Left lung (tissue), 10 donors: ENCODE measurements around the gene EML4. TPM values are rescaled to one million over a fixed set of nuclear protein-coding genes. Genes with fewer than 3 reads are reported as not detected.
A peak's percentile ranks its signal among the peaks of the same experiment; 100 is the strongest.

Experiments used
- ATAC-seq: fragments of 200-7000 bp; cut with Tn5 transposase; one replicate; pipeline ENCODE4 v1.9.1; 2020; ENCODE audit warnings: moderate library complexity
- DNase-seq, 4 donors: peaks; one replicate each; pipeline ENCODE4 v3.0.0-alpha.2; 2013 to 2020
- H3K27ac ChIP-seq, 2 donors: fragments of 200-600 bp; sonication (generic) in 1 of 2; one replicate each; pipeline versions ENCODE4 v1.5.0 to v1.8.0; 2020 to 2021
- H3K27me3 ChIP-seq, 2 donors: fragments of 200-600 bp; sonication (generic) in 1 of 2; one replicate each; pipeline versions ENCODE4 v1.5.0 to v1.8.0; 2020 to 2021
- H3K36me3 ChIP-seq, 2 donors: fragments of 200-600 bp; sonication (generic) in 1 of 2; one replicate each; pipeline versions ENCODE4 v1.5.0 to v1.8.0; 2020 to 2021
- H3K4me1 ChIP-seq, 2 donors: fragments of 200-600 bp; one replicate each; pipeline ENCODE4 v1.8.0; 2021
- H3K4me3 ChIP-seq, 2 donors: fragments of 200-600 bp; sonication (generic) in 1 of 2; one replicate each; pipeline versions ENCODE4 v1.5.0 to v1.8.0; 2020 to 2021; ENCODE audit warnings: mild to moderate bottlenecking in 1 of 2
- H3K9me3 ChIP-seq, 2 donors: fragments of 200-600 bp; sonication (generic) in 1 of 2; one replicate each; pipeline versions ENCODE4 v1.5.0 to v1.8.0; 2020 to 2021
- intact Hi-C, 2 donors: fragments of 100-400 bp; cut with DNase I; formaldehyde crosslinking; loops; one replicate each; pipeline versions ENCODE4 v1.11.2 to v1.14.2; 2022
- polyA plus RNA-seq, 6 donors: library from polyadenylated mRNA; unstranded; fragments of 120-200 nt; gene quantifications; one replicate each; pipeline ENCODE4 v1.2.1, GENCODE V29; 2013; ENCODE audit not compliant: insufficient read length in 6 of 6
- total RNA-seq, 2 donors: library from RNA; stranded (reverse); fragmentation: NEBNext Ultra II Directional; extraction: Animal tissue kit (Norgen Biotek cat#: 25700); gene quantifications; one replicate each; pipeline ENCODE4 v1.2.1, GENCODE V29; 2021
- TF ChIP-seq, protein P1 (sequence below), 2 donors: fragments of 200-600 bp; sonication (generic) in 1 of 2; IDR thresholded peaks; one replicate each; pipeline versions ENCODE4 v1.5.0 to v1.8.0; 2021; ENCODE audit warnings: antibody characterized with exemption in 2 of 2
- donor health status: DM: no; HTN: yes; CAD: no.
- donor health status: DM: no; HTN: no; CAD: no.

Gene EML4
- total and polyA plus RNA-seq, 8 donors, result 77.5 to 110 (median 89.5) TPM

DNA sequence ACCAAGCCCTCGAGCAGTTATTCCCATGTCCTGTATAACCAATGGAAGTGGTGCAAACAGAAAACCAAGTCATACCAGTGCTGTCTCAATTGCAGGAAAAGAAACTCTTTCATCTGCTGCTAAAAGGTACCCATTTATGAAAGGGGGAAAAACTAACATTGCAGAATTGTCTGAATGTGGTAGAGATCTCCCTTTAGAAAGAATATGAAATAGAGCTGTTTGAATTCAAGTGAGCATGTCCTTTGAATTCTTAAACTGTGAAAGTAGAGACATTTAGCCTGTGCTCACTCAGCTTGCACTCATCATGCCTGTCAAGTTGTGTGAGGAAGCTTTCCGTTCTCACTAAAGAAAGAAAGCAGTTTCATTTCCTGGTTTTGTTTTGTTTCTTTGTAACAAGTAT, 87.4 kb downstream of the EML4 start:
- TF ChIP-seq, protein P1, sequence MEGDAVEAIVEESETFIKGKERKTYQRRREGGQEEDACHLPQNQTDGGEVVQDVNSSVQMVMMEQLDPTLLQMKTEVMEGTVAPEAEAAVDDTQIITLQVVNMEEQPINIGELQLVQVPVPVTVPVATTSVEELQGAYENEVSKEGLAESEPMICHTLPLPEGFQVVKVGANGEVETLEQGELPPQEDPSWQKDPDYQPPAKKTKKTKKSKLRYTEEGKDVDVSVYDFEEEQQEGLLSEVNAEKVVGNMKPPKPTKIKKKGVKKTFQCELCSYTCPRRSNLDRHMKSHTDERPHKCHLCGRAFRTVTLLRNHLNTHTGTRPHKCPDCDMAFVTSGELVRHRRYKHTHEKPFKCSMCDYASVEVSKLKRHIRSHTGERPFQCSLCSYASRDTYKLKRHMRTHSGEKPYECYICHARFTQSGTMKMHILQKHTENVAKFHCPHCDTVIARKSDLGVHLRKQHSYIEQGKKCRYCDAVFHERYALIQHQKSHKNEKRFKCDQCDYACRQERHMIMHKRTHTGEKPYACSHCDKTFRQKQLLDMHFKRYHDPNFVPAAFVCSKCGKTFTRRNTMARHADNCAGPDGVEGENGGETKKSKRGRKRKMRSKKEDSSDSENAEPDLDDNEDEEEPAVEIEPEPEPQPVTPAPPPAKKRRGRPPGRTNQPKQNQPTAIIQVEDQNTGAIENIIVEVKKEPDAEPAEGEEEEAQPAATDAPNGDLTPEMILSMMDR (IDR thresholded peaks at IDR 0.05), result no peak
- peak; percentile 36 for ATAC-seq
- Histone ChIP-seq H3K27ac (no peak overlapping the region), H3K36me3 (peaks cover 0 to 21% of the 10 kb centered on the region in 2 donors), H3K4me3 (no peak overlapping the region), H3K9me3 (no peaks in the 10 kb centered on the region), H3K27me3 (no peaks in the 10 kb centered on the region), H3K4me1 (peaks cover 0 to 26% of the 10 kb centered on the region in 2 donors)
- peak in 1 of 4 donors; percentile 73 for DNase-seq
- intact Hi-C loops, result no loop called here

DNA sequence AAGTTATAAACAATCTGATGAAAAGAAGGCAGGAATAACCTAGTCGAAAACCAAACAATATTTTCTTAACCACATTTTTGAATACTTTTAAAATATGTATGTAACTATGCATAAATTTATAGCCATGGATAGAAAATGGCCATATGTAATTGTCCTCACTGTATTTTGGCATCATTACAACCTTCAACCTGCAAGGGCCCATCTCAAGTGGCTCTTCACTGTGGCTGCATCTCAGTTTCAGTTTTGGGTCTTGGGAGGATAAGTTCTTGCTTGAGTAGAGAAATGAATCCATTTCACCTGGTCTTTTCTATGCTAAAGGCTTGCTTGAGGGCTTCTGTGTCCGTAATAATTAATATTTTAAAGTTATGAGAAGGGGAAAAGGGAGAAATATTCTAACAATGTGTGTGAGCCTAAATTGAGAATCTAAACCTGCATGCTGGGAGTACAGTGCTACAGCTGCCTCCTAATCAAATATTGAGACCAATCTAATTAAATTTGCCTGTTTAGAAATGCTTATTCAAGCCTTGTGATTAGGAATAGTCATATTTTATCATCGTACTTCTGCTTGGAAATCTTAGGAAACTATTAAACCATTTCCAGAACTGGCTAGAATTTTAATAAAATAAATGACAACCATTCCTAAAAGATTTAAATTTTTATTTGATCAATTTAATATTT, 92.5 kb downstream of the EML4 start:
- Histone ChIP-seq H3K36me3 (peaks cover 0 to 62% of the 10 kb centered on the region in 2 donors), H3K27me3 (no peaks in the 10 kb centered on the region), H3K9me3 (no peaks in the 10 kb centered on the region), H3K27ac (no peak overlapping the region), H3K4me1 (peaks cover 0 to 3% of the 10 kb centered on the region in 2 donors), H3K4me3 (no peak overlapping the region)
- TF ChIP-seq, protein P1 (IDR thresholded peaks at IDR 0.05), result no peak
- peak; percentile 52 for ATAC-seq
- intact Hi-C loops, result no loop called here
- no peak for DNase-seq

DNA sequence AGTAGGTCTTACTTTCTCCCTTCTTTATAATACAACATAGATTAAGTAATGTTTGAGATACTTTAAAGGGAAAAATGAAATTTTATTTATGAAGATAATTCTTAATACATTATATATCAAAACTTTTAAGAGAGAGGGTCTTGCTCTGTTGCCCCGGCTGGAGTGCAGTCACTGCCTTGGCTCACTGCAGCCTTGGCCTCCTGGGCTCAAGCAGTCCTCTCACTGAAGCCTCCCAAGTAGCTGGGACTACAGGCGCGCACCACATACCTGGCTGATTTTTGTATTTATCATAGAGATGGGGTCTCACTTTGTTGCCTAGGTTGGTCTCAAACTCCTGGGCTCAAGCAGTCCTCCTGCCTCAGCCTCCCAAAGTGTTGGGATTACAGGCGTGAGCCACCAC, 97.1 kb downstream of the EML4 start:
- DNase-seq (no peak), ATAC-seq (no peak)
- no peaks in the 10 kb centered on the region for H3K27me3 ChIP-seq
- TF ChIP-seq, protein P1 (IDR thresholded peaks at IDR 0.05), result no peak
- no peak overlapping the region for H3K4me3 ChIP-seq
- peaks cover 0 to 47% of the 10 kb centered on the region in 2 donors for H3K36me3 ChIP-seq
- H3K27ac ChIP-seq, result no peak overlapping the region
- H3K9me3 ChIP-seq, result no peaks in the 10 kb centered on the region
- intact Hi-C loops, result no loop called here
- H3K4me1 ChIP-seq, result peaks cover 0 to 9% of the 10 kb centered on the region in 2 donors

DNA sequence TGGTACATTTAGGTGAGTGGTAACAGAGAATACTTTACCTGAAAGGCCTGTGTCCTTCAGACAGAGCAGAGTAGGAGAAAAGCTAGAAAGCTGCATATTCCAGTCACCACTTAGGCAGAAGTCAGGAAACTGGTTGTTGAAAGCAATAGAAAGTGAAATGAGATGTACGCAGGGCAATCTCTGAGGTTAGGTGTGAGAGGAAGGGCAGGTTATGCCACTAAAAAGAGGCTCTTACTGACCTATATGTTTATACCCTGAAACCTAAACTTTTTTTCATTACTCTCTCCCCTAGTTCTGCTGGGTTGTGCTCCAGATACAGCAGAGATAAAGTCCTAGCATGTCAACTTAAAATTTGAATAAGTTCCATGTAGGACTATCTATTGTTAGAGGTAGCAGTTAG, 98.4 kb downstream of the EML4 start:
- DNase-seq, result no peak
- H3K36me3 ChIP-seq, result peaks cover 0 to 34% of the 10 kb centered on the region in 2 donors
- H3K9me3 ChIP-seq, result no peaks in the 10 kb centered on the region
- ATAC-seq, result no peak
- no peak overlapping the region for H3K27ac ChIP-seq
- TF ChIP-seq, protein P1 (IDR thresholded peaks at IDR 0.05), result no peak
- H3K4me3 ChIP-seq, result no peak overlapping the region
- no peaks in the 10 kb centered on the region for H3K27me3 ChIP-seq
- peaks cover 0 to 9% of the 10 kb centered on the region in 2 donors for H3K4me1 ChIP-seq
- intact Hi-C loops, result no loop called here

DNA sequence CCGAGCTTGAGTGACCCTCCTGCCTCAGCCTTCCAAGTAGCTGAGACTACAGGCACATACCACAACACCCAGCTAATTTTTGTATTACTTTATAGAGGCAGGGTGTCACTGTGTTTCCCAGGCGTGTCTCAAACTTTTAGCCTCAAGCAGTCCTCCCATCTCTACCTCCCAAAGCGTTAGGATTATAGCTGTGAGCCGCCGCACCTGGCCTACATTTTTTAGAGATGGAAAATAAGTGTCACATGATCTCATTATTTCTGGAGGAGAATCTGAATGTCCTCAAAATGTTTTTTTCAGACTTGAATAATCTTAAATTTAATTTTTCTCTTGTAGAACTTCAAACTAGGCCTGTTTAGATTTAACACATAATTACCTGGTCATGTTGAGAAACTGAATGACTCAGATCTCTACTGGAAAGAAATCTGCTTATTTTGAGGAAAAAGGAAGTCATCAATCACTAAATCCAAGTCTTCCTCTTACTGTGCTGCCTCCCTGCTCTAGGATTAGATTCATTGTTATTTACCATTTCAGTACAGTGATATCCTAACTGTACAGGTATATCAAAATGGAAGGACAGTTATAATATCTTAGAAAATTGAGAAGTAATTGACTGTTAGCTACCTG, 99.5 kb downstream of the EML4 start:
- peaks cover 0 to 26% of the 10 kb centered on the region in 2 donors for H3K36me3 ChIP-seq
- no peak overlapping the region for H3K4me3 ChIP-seq
- peaks cover 0 to 9% of the 10 kb centered on the region in 2 donors for H3K4me1 ChIP-seq
- H3K27me3 ChIP-seq, result no peaks in the 10 kb centered on the region
- intact Hi-C loops, result no loop called here
- H3K27ac ChIP-seq, result no peak overlapping the region
- TF ChIP-seq, protein P1 (IDR thresholded peaks at IDR 0.05), result no peak
- ATAC-seq (no peak), DNase-seq (no peak)
- H3K9me3 ChIP-seq, result no peaks in the 10 kb centered on the region
